ENCODE data around the gene YDJC.
"Not testable (repeated sequence)": the region's sequence is repeated elsewhere in the genome, so short reads cannot be mapped to it uniquely, and the experiment has no call there.

YDJC gene, protein sequence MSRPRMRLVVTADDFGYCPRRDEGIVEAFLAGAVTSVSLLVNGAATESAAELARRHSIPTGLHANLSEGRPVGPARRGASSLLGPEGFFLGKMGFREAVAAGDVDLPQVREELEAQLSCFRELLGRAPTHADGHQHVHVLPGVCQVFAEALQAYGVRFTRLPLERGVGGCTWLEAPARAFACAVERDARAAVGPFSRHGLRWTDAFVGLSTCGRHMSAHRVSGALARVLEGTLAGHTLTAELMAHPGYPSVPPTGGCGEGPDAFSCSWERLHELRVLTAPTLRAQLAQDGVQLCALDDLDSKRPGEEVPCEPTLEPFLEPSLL

DNA sequence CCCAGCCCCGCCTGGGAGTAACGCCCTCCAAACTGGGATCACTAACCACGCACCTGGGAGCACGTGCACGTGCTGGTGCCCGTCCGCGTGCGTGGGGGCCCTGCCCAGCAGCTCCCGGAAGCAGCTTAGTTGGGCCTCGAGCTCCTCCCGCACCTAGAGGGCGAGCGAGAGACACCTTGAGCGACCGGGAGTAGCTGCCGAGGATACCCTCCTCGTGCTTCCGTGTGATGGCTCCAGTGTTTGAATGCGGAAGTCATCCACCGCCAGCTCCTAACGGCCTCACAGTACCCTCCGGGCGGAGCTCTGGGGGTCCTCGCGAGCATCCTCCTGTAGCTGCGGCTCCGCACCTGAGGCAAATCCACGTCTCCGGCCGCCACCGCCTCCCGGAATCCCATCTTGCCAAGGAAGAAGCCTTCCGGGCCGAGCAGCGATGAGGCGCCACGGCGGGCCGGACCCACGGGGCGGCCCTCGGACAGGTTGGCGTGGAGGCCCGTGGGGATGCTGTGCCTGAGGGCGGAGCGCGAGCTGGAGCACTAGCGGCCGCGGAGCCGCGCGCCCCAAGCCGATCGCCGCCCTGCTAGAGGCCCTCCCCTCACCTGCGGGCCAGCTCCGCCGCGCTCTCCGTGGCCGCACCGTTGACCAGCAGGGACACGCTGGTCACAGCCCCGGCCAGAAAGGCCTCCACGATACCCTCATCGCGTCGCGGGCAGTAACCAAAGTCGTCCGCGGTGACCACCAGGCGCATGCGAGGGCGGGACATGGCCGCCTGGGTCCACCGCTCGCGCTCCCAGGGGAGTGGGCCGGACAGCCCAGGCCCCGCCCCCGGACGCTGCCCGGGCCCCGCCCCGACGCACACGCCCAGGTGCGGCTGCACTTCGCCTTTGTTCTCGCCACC is at the start of gene YDJC:
Gene YDJC (minus strand): TSS at position 768 of the 895 bp plus-strand sequence. CDS start 8 bp downstream, at position 760.
- TF ChIP-seq, protein P1, sequence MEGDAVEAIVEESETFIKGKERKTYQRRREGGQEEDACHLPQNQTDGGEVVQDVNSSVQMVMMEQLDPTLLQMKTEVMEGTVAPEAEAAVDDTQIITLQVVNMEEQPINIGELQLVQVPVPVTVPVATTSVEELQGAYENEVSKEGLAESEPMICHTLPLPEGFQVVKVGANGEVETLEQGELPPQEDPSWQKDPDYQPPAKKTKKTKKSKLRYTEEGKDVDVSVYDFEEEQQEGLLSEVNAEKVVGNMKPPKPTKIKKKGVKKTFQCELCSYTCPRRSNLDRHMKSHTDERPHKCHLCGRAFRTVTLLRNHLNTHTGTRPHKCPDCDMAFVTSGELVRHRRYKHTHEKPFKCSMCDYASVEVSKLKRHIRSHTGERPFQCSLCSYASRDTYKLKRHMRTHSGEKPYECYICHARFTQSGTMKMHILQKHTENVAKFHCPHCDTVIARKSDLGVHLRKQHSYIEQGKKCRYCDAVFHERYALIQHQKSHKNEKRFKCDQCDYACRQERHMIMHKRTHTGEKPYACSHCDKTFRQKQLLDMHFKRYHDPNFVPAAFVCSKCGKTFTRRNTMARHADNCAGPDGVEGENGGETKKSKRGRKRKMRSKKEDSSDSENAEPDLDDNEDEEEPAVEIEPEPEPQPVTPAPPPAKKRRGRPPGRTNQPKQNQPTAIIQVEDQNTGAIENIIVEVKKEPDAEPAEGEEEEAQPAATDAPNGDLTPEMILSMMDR (conservative IDR thresholded peaks at IDR 0.05; ENCODE audit: low read depth), result peak; percentile 64
- DNase-seq (ENCODE audit: low spot score), result peak; percentile 81
- POLR2A ChIA-PET (ENCODE audit: low non-redundant PET), result interaction anchor here (0.7 to 1.2 kb wide), 2 partner anchors 12 to 13 kb away, joined by 5 to 6 read pairs; no protein-coding TSS in a partner anchor
- H3K27ac ChIP-seq, result peak within 1 kb of the TSS; percentile 84
- CTCF ChIA-PET, result interaction anchor here (0.6 to 1.5 kb wide), 3 partner anchors 12 to 15 kb away, joined by 3 to 6 read pairs (median 5); no protein-coding TSS in a partner anchor

DNA sequence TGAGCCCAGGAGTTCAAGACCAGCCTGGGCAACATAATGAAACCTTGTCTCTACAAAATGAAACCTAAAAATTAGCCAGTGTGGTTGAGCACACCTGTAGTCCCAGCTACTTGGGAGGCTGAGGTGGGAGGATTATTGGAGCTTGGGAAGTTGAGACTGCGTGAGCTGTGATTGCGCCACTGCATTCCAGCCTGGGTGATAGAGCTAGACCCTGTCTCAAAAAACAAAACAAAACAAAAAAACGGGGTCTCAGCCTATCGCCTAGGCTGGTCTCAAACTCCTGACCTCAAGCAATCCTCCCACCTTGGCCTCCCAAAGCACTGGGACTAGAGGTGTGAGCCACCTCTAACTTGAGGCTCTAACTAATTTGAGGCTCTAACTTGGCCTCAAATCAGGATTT is 49.6 kb upstream of the YDJC start:
- POLR2A ChIA-PET (ENCODE audit: low non-redundant PET), result no interaction called here
- CTCF ChIA-PET, result no interaction called here
- TF ChIP-seq, protein P1 (conservative IDR thresholded peaks at IDR 0.05; ENCODE audit: low read depth), result no peak
- no peak overlapping the region for H3K27ac ChIP-seq
- no peak for DNase-seq (ENCODE audit: low spot score)

DNA sequence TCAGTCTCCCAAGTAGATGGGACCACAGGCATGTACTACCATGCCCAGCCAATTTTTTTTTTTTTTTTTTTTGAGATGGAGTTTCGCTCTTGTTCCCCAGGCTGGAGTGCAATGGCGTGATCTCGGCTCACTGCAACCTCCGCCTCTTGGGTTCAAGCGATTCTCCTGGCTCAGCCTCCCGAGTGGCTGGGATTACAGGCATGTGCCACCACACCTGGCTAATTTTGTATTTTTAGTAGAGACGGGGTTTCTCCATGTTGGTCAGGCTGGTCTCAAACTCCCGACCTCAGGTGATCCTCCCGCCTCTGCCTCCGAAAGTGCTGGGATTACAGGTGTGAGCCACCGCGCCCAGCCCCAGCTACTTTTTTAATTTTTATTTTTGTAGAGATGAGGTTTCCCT is 49.0 kb upstream of the YDJC start:
- POLR2A ChIA-PET (ENCODE audit: low non-redundant PET); CTCF ChIA-PET; DNase-seq (ENCODE audit: low spot score); H3K27ac ChIP-seq: not testable (repeated sequence)

DNA sequence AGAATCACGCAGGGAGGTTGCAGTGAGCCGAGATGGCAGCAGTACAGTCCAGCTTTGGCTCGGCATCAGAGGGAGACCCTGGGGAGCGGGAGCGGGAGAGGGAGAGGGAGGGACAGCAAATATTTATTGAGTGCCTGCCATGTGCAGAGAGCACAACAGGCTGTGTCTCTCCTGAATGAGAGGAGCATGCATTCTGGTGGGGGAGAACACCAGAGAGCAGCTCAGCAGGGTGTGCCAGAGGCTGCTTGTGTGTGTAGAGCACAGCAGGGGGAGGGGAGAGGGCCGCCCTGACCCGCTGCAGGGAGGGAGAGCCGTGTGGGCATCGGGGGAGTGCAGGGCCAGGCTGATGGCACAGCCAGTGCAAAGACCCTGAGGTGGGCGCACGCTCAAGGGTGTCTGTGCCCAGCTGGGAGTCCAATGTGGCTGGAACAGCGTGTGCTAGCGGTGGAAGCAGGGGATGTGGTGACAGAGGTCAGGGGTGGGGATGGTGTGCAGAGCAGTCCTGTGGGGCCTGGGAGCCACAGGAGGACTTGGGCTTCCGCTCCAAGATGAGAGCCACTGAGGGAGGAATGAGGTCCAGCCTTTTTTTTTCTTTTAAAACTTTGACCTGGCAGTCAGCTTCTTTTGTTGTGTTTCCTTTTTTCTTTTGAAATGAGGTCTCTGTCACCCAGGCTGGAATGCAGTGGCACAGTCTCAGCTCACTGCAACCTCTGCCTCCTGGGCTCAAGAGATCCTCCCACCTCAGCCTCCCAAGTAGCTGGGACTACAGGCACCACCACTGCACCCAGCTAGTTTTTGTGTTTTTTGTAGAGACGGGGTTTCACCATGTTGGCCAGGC is 48.0 kb upstream of the YDJC start:
- POLR2A ChIA-PET (ENCODE audit: low non-redundant PET), result no interaction called here
- DNase-seq (ENCODE audit: low spot score), result no peak
- CTCF ChIA-PET, result no interaction called here
- TF ChIP-seq, protein P1 (conservative IDR thresholded peaks at IDR 0.05; ENCODE audit: low read depth), result no peak
- no peak overlapping the region for H3K27ac ChIP-seq

DNA sequence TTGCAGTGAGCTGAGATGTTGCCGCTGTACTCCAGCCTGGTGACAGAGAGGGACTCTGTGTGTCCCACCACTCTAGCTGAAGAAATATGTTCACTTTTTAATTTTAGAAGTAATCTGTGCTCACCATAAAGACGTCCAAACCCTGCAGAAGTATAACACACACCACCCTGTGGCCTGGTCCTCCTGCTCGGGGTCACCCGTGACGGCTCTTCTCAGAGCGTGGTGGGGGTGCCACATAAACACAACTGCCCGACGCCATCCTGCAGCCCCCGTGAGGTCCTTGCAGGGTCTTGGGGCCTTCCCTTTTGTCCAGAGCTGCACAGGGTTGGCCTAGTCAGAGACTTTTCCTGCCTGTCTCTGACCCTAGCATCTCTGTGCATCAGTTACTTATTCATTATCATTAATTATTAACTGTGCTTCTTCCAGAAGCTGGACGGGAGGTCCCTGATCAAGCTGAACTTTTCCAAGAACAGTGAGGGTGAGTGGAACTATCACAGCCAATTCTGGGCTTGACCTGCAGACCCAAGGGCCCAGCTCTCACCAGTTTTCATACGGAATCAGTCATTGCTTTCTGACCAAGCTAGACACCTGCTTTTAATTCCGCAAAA is 44.9 kb upstream of the YDJC start:
- DNase-seq (ENCODE audit: low spot score), result no peak
- ChIA-PET POLR2A (ENCODE audit: low non-redundant PET) (no interaction called here), CTCF (no interaction called here)
- TF ChIP-seq, protein P1 (conservative IDR thresholded peaks at IDR 0.05; ENCODE audit: low read depth), result no peak
- no peak overlapping the region for H3K27ac ChIP-seq

DNA sequence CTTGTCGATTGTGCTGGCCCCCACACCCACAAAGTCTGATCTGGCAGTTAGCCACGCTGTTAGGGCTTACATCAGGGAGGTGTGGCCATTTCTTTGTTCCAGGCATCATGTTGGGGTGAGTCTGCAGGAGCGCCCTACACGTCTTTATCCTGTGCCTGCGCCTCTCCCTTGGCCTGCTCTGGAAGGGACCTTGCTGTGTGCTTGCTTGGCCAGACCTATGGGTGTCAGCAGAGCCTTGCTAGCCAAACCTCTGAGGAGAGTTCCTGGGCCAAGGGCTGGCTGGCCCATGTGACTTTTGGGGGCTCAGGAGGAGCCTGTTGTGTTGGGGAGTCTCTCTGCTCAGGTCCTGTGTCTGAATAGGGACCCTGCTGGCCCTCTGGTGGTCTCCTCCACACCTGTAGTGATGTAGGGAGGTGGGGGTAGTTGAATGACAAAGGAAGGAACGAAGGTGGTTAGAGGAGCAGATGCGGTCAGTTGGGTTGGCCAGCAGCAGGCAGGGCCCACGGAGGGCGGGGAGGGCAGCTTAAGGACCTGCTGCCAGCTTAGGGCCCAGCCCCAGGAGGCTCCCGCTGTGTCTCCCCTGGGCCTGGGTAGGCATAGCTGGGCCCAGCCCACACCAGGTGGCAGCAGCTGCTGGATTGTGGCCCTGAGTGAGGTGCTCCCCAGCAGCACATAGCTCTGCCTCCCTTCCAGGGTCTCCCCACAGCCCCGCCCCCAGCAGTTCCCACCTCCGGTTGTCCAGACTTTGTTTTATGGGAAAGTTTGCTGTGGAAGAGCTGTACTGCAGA is 43.9 kb upstream of the YDJC start:
- TF ChIP-seq, protein P1 (conservative IDR thresholded peaks at IDR 0.05; ENCODE audit: low read depth), result no peak
- POLR2A ChIA-PET (ENCODE audit: low non-redundant PET), result no interaction called here

More for the DNA sequence above, 43.9 kb upstream of the YDJC start:
- DNase-seq (ENCODE audit: low spot score), result no peak
- no peak overlapping the region for H3K27ac ChIP-seq
- CTCF ChIA-PET, result no interaction called here
